Thyroid gland (tissue), 4 donors: ENCODE results near the gene SGPP2. TPM values are rescaled to one million over a fixed set of nuclear protein-coding genes. Genes with fewer than 3 reads are reported as not detected.

Experiments
- DNase-seq, 2 donors: peaks; one replicate each; pipeline ENCODE4 v3.0.0-alpha.2; 2019
- H3K27ac ChIP-seq, 3 donors: fragments of 200-600 bp; sonication (generic); 1 replicate in 2 of 3; 2 replicates in 1 of 3; pipeline ENCODE4 v1.5.1; 2016 to 2019; ENCODE audit warnings: mild to moderate bottlenecking in 1 of 3, moderate library complexity in 1 of 3
- H3K27me3 ChIP-seq: fragments of 200-600 bp; sonication (generic); one replicate; pipeline ENCODE4 v1.5.1; 2019
- H3K36me3 ChIP-seq, 2 donors: fragments of 200-600 bp; sonication (generic); one replicate each; pipeline ENCODE4 v1.5.1; 2016 to 2019
- H3K4me1 ChIP-seq, 2 donors: fragments of 200-600 bp; sonication (generic); one replicate each; pipeline ENCODE4 v1.5.1; 2017 to 2019
- H3K4me3 ChIP-seq, 3 donors: fragments of 200-600 bp; sonication (generic); replicated peaks in 1 of 3; 1 replicate in 2 of 3; 2 replicates in 1 of 3; pipeline ENCODE4 v1.5.1; 2016; ENCODE audit warnings: mild to moderate bottlenecking in 1 of 3
- H3K9me3 ChIP-seq: fragments of 200-600 bp; sonication (generic); one replicate; pipeline ENCODE4 v1.5.1; 2017
- CTCF ChIP-seq, 6 experiments: fragments of 200-600 bp in 3 of 6; fragments of 450-650 bp in 3 of 6; sonication (generic) in 3 of 6; IDR thresholded peaks; one replicate each; pipeline ENCODE4 v1.5.1; 2016 to 2019; ENCODE audit warnings: antibody characterized with exemption in 6 of 6, mild to moderate bottlenecking in 2 of 6, inconsistent platforms in 1 of 6, moderate library complexity in 1 of 6
- POLR2A ChIP-seq, 2 donors: fragments of 450-650 bp; IDR thresholded peaks; one replicate each; pipeline ENCODE4 v1.6.1; 2017; ENCODE audit warnings: antibody characterized with exemption in 2 of 2, mild to moderate bottlenecking in 2 of 2, moderate library complexity in 1 of 2
- WGBS, 2 donors: methylation state at CpG; one replicate each; pipeline ENCODE4 v1.1.5; 2017; 5-methylcytosine and 5-hydroxymethylcytosine counted together
- intact Hi-C: fragments of 100-400 bp; cut with DNase I; formaldehyde crosslinking; loops from one replicate; pipeline ENCODE4 v1.15.1; 2023
- total RNA-seq, 4 donors: library from RNA; depleted of rRNA; stranded (reverse); fragments of >200 nt; gene quantifications; one replicate each; pipeline ENCODE4 v1.2.3, GENCODE V29; 2016

SGPP2 gene
- total RNA-seq, 4 donors from 2014 or later: 33.7 to 53.7 (median 46.6) TPM

GRCh38 chr2:222448748-222449181 lies 24.4 kb downstream of the SGPP2 start:
- H3K9me3 ChIP-seq: no peaks in the 10 kb centered on the region
- H3K27me3 ChIP-seq: no peaks in the 10 kb centered on the region
- DNase-seq: no peak
- H3K4me3 ChIP-seq: no peak overlapping the region
- no peak for TF ChIP-seq CTCF (IDR thresholded peaks at IDR 0.05)
- no peak for TF ChIP-seq POLR2A (IDR thresholded peaks at IDR 0.05)
- no peaks in the 10 kb centered on the region for H3K36me3 ChIP-seq
- no peak overlapping the region for H3K27ac ChIP-seq
- intact Hi-C loops: no loop called here
- 55 to 75% methylated on average over 8 of the region's 8 CpGs for WGBS, 2 donors
- peaks cover 27 to 36% of the 10 kb centered on the region in 2 donors for H3K4me1 ChIP-seq

- no peak for DNase-seq
- H3K9me3 ChIP-seq: no peaks in the 10 kb centered on the region
Observed at GRCh38 chr2:222450021-222450420, 25.7 kb downstream of the SGPP2 start.

GRCh38 chr2:222451224-222451674 lies 26.9 kb downstream of the SGPP2 start:
- Histone ChIP-seq H3K27ac (no peak overlapping the region), H3K36me3 (no peaks in the 10 kb centered on the region), H3K9me3 (no peaks in the 10 kb centered on the region), H3K4me1 (peaks cover 8 to 18% of the 10 kb centered on the region in 2 donors), H3K4me3 (no peak overlapping the region), H3K27me3 (no peaks in the 10 kb centered on the region)
- intact Hi-C loops: no loop called here
- no peak for DNase-seq
- no peak for TF ChIP-seq POLR2A (IDR thresholded peaks at IDR 0.05)
- TF ChIP-seq CTCF (IDR thresholded peaks at IDR 0.05): no peak
- WGBS, 2 donors: 78 to 88% methylated on average over 5 of the region's 5 CpGs

More at GRCh38 chr2:222450021-222450420, 25.7 kb downstream of the SGPP2 start:
- no peaks in the 10 kb centered on the region for H3K27me3 ChIP-seq
- no peak for TF ChIP-seq CTCF (IDR thresholded peaks at IDR 0.05)
- TF ChIP-seq POLR2A (IDR thresholded peaks at IDR 0.05): no peak
- no peak overlapping the region for H3K27ac ChIP-seq
- intact Hi-C loops: no loop called here
- 66 to 82% methylated on average over 2 of the region's 2 CpGs for WGBS, 2 donors
- H3K36me3 ChIP-seq: no peaks in the 10 kb centered on the region
- H3K4me3 ChIP-seq: no peak overlapping the region
- H3K4me1 ChIP-seq: peaks cover 15 to 24% of the 10 kb centered on the region in 2 donors

GRCh38 chr2:222452422-222452950 lies 28.1 kb downstream of the SGPP2 start:
- H3K4me3 ChIP-seq: no peak overlapping the region
- intact Hi-C loops: no loop called here
- H3K4me1 ChIP-seq: peaks cover 8 to 18% of the 10 kb centered on the region in 2 donors
- 83 to 89% methylated on average over 3 of the region's 3 CpGs for WGBS, 2 donors
- TF ChIP-seq CTCF (IDR thresholded peaks at IDR 0.05): no peak
- no peak for TF ChIP-seq POLR2A (IDR thresholded peaks at IDR 0.05)
- peak; percentile 44 to 55 for DNase-seq
- H3K27me3 ChIP-seq: no peaks in the 10 kb centered on the region
- H3K27ac ChIP-seq: peak overlapping the region in 1 of 3 donors; percentile 36
- H3K9me3 ChIP-seq: no peaks in the 10 kb centered on the region
- no peaks in the 10 kb centered on the region for H3K36me3 ChIP-seq

GRCh38 chr2:222456479-222457077 lies 32.2 kb downstream of the SGPP2 start:
- no peak for DNase-seq
- no peaks in the 10 kb centered on the region for H3K9me3 ChIP-seq
- TF ChIP-seq CTCF (IDR thresholded peaks at IDR 0.05) (no peak), POLR2A (IDR thresholded peaks at IDR 0.05) (no peak)
- H3K4me3 ChIP-seq: no peak overlapping the region
- no peaks in the 10 kb centered on the region for H3K36me3 ChIP-seq
- WGBS, 2 donors: 90 to 94% methylated on average over 4 of the region's 4 CpGs
- intact Hi-C loops: no loop called here
- no peaks in the 10 kb centered on the region for H3K27me3 ChIP-seq
- peaks cover 4 to 11% of the 10 kb centered on the region in 2 donors for H3K4me1 ChIP-seq
- H3K27ac ChIP-seq: no peak overlapping the region
